GM21423 (cell line): Measurements from ENCODE around the gene CAPN11.

ENCODE experiments used
- ATAC-seq: cut with Tn5 transposase; IDR thresholded peaks from one replicate; pipeline ENCODE4 v1.9.1; 2021; ENCODE audit warnings: mild to moderate bottlenecking, moderate library complexity; ENCODE audit not compliant: unreplicated experiment

The CAPN11 gene

GRCh38 chr6:44158770-44159228 is at the start of gene CAPN11:
CAPN11 (plus strand) TSS chr6:44158820; CDS start chr6:44158849, 29 bp downstream.
- no peak for ATAC-seq

- ATAC-seq, result no peak
These were observed 49.4 kb upstream of the CAPN11 start for GRCh38 chr6:44109212-44109611.

DNA sequence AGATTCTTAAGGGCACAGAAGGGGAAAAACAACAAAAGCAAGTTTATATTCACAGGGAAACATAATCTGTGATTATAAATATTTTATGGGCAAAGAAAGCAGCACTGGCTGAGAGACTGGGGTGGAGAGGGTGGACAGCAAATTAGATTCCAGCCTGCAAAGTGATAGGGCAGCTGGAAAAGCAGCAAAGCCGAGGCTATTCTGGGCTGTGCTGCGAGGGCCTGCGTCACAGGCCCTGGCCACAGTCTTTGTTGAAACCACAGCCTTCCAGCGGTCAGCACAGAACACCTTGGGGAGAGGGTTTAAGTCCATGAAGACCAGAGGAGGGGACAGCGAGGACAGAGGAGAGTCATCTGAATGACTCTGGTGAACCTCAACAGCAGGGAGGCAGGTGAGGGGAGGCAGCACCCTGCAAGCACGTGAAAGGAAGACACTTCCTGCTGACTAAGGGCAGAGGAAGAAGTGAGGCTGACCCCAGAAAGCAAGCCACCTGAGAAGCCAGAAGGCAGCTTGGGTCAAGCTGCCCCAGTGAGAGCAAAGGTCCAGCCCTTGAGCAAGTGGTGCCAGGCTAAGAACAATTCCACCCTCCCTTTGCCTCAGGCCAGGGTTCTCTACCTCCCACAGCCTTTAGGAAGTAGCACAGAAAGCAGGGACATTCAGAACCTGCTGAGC is 48.5 kb upstream of the CAPN11 start:
- no peak for ATAC-seq

DNA sequence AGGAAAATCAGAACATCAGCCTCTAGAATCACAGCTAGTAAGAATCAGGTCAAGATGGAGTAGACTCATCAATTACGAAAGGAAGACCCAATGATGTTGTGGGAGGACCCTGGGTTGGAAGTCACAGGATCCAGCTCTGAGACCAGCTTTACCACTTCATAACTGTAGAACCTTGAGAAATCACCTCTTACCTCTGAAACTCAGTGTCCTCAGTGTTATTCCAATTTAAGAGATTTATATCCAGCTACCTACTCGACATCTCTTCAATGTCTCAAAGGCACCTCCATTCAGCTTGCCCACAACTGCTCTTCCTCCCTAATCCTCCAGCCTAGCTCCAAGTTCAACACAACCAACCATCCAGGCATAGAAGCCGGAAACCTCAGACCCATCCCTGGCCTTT is 47.7 kb upstream of the CAPN11 start:
- ATAC-seq, result no peak

DNA sequence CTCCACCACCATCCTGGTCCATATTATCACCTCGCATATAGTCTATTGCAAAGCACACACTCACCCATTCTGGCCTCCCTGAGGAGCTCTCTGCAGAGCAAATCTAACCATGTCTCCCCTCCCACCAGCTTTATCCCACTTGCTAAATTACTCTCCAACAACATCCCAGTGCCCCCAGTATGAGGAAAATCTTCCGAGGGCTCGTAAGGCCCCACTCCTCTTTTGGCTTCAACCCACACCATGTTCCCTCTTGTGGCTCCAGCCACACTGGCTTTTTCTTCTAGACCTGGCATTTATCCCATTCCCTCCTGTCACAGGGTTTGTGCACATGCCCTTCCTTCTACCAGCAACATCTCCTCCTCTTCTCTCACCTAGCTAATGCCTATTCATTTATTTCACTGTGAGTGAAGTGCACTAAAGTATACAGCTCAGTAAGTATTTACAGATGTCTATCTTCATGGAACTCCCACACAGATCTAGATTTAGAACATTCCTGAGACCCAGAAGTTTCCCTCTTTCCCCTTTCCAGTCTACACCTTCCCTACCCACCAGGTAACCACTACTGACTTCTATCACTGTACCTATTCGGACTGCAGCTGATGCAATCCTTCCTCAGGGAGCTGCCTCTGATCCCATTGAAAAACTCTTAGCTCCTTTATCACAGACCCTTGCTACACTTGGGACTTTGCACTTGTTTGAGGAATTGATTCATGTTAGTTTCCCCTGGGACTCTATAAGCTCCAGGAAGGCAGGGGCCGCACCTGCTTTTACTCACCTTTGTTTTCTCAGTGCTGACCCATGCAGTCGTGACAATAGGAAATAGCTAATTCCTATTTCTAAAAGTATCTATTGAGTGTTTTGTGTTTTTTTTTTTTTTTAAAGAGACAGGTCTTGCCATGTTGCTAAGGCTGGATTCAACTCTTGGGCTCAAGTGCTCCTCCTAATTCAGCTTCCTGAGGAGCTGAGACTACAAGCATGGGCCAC is 46.9 kb upstream of the CAPN11 start:
- ATAC-seq, result no peak

DNA sequence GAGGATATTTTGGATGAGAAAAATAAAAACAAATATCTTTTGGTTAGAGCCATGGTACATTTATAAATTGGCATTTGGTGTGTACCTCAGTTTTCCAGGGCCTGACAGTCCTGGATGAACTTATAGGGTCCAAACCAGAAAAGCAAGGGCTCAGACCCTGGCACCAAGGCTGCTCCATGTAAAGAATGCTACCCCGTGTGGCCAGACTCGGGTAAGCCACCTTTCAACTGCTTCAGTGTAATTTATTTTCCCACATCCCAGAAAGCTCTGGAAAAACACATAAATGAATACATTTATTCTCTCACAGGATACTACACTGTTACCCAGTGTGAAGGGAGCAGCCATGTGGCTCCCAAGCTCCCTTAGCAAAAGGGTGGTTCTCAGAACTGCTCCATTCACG is 45.2 kb upstream of the CAPN11 start:
- ATAC-seq, result no peak

- ATAC-seq, result no peak
These were observed 42.8 kb upstream of the CAPN11 start for GRCh38 chr6:44115866-44116265.

GRCh38 chr6:44116641-44117382 is 41.8 kb upstream of the CAPN11 start:
- no peak for ATAC-seq

DNA sequence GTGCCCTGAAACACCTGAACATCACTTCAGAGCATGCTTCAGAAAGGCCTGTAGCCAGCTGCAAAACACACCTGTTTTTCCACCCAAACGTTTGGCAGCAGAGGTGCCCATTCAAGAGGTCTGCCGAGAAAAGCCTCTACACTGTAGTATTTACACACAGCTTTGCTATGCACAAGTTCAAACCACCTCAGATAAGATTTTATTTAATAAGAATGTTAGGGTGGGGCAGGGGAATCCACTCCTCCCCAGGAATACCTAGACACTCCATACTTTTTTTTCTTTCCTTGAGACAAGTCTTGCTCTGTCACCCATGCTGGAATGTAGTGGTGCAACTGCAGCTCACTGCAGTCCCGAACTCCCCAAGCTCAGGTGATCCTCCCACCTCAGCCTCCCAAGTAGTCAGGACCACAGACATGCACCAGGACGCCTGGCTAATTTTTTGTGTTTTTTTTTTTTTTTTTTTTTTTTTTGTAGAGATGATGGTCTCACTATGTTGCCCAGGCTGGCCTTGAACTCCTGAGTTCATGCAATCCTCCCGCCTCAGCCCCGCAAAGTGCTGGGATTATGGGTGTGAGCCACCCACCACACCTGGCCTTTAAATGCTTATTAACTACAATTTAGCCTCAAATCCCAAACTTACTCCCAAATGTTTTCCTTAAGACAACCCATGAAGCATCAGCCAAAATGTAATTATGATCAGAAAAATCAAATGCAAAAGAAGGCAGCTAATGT is 41.1 kb upstream of the CAPN11 start:
- no peak for ATAC-seq

DNA sequence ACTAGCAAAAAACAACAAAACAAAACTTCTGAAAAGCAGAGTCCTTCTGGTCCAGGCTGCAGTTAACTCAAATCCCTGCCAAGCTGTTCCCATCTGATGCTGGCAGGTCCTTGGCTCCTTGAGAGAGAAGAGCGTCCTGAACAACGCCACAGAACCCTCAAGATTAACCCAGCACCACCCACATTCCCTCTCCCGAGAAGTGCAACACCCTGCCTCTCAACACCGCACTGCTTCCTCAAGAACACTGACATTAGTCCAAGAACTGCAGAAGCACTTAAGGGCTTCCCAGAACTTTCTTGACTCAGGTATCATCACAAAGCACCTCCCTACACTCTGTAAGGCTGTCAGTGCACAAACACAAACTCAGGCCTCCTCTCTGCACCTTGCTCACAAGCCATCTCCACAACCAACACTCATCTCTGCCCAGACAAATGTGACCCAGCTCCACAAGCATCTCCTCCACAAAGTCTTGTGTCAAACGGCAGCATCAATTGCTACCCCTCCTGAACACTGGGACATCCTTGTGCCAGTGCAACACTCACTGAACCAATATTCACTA is 38.8 kb upstream of the CAPN11 start:
- no peak for ATAC-seq

- ATAC-seq, result no peak
These were observed 37.8 kb upstream of the CAPN11 start for GRCh38 chr6:44120692-44121443.

DNA sequence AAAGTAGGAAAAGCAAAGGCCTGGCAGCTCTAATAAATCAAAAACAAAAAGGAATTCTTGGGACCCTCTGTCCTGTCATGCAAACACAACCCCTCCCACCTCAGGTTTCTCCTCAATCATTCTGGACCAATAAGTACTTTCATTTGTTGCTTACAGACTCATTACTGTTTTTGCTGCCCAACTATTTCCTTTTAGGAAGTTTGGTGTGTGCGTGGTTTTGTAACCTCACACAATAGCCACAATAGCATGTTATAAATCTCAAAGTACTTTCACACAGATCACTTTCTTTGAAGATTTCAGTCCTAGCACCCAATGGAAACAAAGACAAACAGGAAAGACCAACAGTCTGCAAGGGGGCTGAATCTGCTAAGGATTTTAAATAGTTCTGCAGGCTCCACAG is 35.8 kb upstream of the CAPN11 start:
- no peak for ATAC-seq

GRCh38 chr6:44123544-44123943 is 35.1 kb upstream of the CAPN11 start:
- ATAC-seq, result no peak

GRCh38 chr6:44126320-44127149 is 32.1 kb upstream of the CAPN11 start:
- ATAC-seq, result peak; percentile 44

DNA sequence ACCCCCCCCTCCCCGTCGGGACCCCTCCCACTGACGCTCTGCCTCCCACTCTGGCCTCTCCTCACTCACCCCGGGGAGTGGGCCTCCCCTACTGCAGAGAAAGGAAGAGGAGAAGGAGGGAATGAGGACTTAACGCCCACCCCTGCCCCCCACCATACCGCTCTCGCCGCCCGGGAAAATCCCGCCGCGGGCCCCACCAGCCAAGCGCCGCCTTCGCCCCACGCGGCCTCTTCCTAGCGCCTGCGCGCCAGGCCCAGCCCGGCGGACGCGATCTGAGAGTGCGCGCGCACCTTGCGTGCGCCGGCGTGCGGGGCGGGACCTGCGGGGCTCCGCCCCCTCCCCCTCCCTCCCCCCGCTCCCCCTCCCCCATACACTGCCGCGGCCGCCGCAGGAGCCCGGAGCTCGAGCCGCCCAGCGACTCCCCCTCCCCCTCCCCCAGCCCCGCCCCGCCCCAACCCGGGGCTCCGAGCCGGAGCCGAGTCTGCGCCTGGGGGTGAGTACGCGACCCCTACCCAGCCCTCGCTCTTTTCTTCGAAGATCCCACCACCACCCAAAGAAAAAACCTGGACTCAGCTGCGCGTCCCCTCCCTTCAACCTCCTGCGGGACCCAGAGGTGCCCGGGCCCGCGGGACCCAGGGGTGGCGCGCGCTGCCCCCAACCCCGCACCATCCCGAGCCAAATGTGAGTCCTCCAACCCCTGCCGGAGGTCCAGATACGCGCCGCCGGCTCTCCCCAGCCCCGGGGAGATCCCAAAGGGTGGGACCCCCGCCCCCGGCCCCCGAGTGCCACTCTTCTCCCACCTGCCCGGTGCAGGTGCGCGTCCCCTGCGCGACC is 31.2 kb upstream of the CAPN11 start, which contains the start of the genes MRPL14 and TMEM63B:
MRPL14 (minus strand) TSS at position 267 of the 834 bp plus-strand sequence. CDS start 10,841 bp downstream, outside the sequence.
TMEM63B (plus strand) TSS at position 369 of the 834 bp plus-strand sequence. CDS start 7,031 bp downstream, outside the sequence.
- ATAC-seq, result peak; percentile 65

DNA sequence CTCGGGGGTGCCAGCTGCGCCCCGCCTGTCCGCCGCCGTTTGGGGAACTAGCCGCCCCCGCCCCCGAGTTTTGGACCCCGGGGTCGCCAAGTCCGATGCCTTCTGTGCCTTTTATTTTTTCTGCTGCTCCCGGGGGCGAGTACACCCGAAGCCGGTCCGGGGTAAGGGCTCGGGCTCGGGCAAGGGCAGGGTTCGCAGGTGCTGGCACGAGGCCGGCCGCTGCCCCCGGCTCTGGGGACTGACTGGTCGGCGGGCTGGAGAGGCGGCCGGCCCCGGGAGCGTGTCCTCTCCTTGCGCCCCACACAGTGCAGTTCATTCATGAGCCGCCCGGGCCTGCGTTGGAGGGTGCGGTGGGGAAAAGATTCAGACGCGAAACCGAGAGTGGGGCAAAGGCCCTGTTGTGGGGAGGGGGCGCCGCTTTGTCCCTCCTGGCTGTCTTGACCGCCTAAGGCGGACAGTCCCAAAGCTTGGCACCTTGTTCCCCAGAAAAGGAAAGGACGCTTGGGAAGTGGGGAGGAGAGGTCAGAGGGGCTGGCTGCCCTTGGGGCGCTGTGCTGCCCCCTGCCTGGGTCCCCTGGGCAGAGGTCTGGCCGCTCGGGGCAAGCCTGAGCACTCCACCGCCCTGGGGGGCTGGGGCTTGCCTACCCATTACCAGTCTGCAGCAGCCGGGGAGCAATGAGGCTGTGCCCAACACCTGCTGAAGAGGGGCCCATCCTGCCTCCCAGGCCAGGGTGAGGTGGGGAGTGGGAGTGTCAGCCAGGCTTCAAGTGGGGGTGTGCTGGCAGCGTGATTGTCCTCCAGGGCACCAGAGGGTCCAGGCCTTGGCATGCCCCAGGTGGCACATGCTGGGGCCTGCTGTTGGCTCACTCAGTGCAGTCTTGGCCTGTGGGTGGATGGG is 30.4 kb upstream of the CAPN11 start:
- ATAC-seq, result peak; percentile 28
